Spleen (tissue), 7 donors: ENCODE results near the gene FADS6.
"Not testable (repeated sequence)": the region's sequence is repeated elsewhere in the genome, so short reads cannot be mapped to it uniquely, and the experiment has no call there.

Experiments used
- CTCF ChIP-seq, 11 experiments: fragments of 200-600 bp in 7 of 11; fragments of 450-650 bp in 4 of 11; sonication (generic) in 4 of 11; IDR thresholded peaks in 8 of 11; conservative IDR thresholded peaks in 3 of 11; 1 replicate in 7 of 11; 2 replicates in 4 of 11; pipeline versions ENCODE4 v1.4.0 to v1.8.0; 2016 to 2021; ENCODE audit warnings: antibody characterized with exemption in 11 of 11, inconsistent platforms in 4 of 11, mild to moderate bottlenecking in 1 of 11
- POLR2A ChIP-seq, 3 donors: fragments of 450-650 bp; IDR thresholded peaks; one replicate each; pipeline ENCODE4 v1.5.1; 2017; ENCODE audit warnings: antibody characterized with exemption in 3 of 3, mild to moderate bottlenecking in 1 of 3
- POLR2AphosphoS5 ChIP-seq, 3 donors: sonication (generic); formaldehyde crosslinking; IDR thresholded peaks; one replicate each; pipeline ENCODE4 v1.5.1; 2017; ENCODE audit warnings: antibody characterized with exemption in 3 of 3
- donor health status: DM: no; HTN: no; CAD: no; lungs with moderate emphysema.
- donor health status: DM: no; HTN: no; CAD: no.
- donor health status: DM: no; HTN: no; CAD: no.

DNA sequence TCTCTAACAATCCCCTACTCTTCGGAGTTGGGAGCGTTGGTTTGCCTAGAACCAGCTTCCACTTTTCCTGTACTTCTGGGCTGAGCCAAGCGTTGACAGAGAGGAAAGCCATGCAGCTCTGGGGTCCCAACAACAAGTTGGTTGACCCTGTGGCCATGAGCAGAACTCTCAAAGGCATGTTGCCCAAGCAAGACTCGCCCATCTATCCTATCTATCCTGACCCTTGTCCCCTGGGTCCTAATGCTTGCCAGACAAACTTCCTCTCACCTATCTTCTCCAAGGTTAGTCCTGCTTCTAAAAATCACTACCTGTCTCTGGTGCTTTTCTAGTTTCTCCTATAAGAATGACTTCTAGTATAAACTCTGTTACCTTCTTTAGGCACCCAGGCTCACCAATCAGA, 15.7 kb upstream of the FADS6 start:
- not testable (repeated sequence) for TF ChIP-seq CTCF (IDR thresholded peaks at IDR 0.05 in 8 of 11, conservative IDR thresholded peaks at IDR 0.05 in 3 of 11); POLR2A (IDR thresholded peaks at IDR 0.05); POLR2AphosphoS5 (IDR thresholded peaks at IDR 0.05)
